ENCODE measurements around the gene KRT32.

Gene KRT32

GRCh38 chr17:41490000-41490990 is 23.1 kb upstream of the KRT32 start:
- Histone ChIP-seq H3K9ac (ENCODE audit: low read length) (no peak overlapping the region), H3K4me1 (ENCODE audit: insufficient read depth, low read length) (no peaks in the 10 kb centered on the region), H3K4me3 (ENCODE audit: low read depth in 1 of 2, low read length in 2 of 2) (no peak overlapping the region), H3K27ac (ENCODE audit: low read depth, low read length) (no peak overlapping the region), H3K27me3 (ENCODE audit: control insufficient read depth in 1 of 2, insufficient read depth in 2 of 2, low read length in 2 of 2) (no peaks in the 10 kb centered on the region), H3K36me3 (ENCODE audit: insufficient read depth, low read length) (no peaks in the 10 kb centered on the region), H3K9me3 (ENCODE audit: low read length) (no peaks in the 10 kb centered on the region)

DNA sequence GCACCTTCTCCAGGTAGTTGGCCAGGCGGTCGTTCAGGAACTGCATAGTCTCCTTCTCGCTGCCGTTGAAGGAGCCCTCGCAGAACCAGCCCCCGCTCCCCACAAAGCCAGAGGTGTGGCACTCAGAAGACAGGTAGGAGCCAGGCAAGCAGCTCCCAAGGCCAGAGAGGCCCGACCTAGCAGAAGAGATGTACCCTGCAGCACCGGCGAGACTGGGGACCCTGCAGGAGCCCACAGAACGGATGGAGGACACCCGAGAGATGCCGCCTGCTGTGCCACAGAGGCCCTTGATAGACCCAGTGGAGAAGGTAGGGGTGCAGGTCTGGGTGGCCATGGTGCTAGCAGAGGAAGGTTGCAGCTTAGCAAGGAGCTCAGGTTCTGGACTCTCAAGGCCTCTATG is 22.3 kb upstream of the KRT32 start, which contains the start of gene KRT36:
TSS of gene KRT36 (minus strand) at position 380 of the 400 bp plus-strand sequence. CDS start at position 334, 46 bp downstream.
- Histone ChIP-seq H3K36me3 (ENCODE audit: insufficient read depth, low read length) (no peaks in the 10 kb centered on the region), H3K4me3 (ENCODE audit: low read depth in 1 of 2, low read length in 2 of 2) (no peak within 1 kb of the TSS), H3K27ac (ENCODE audit: low read depth, low read length) (no peak within 1 kb of the TSS), H3K9me3 (ENCODE audit: low read length) (no peaks in the 10 kb centered on the region), H3K9ac (ENCODE audit: low read length) (no peak within 1 kb of the TSS), H3K4me1 (ENCODE audit: insufficient read depth, low read length) (no peaks in the 10 kb centered on the region), H3K27me3 (ENCODE audit: control insufficient read depth in 1 of 2, insufficient read depth in 2 of 2, low read length in 2 of 2) (no peaks in the 10 kb centered on the region)

- H3K27me3 ChIP-seq (ENCODE audit: control insufficient read depth in 1 of 2, insufficient read depth in 2 of 2, low read length in 2 of 2) = no peaks in the 10 kb centered on the region
- no peak overlapping the region for H3K27ac ChIP-seq (ENCODE audit: low read depth, low read length)
- no peaks in the 10 kb centered on the region for H3K9me3 ChIP-seq (ENCODE audit: low read length)
- no peaks in the 10 kb centered on the region for H3K36me3 ChIP-seq (ENCODE audit: insufficient read depth, low read length)
- H3K4me3 ChIP-seq (ENCODE audit: low read depth in 1 of 2, low read length in 2 of 2) = no peak overlapping the region
- no peaks in the 10 kb centered on the region for H3K4me1 ChIP-seq (ENCODE audit: insufficient read depth, low read length)
- H3K9ac ChIP-seq (ENCODE audit: low read length) = no peak overlapping the region
Observed at GRCh38 chr17:41486809-41487530, 19.8 kb upstream of the KRT32 start.

- H3K36me3 ChIP-seq (ENCODE audit: insufficient read depth, low read length) = no peaks in the 10 kb centered on the region
- H3K4me1 ChIP-seq (ENCODE audit: insufficient read depth, low read length) = no peaks in the 10 kb centered on the region
- no peak overlapping the region for H3K9ac ChIP-seq (ENCODE audit: low read length)
- H3K9me3 ChIP-seq (ENCODE audit: low read length) = no peaks in the 10 kb centered on the region
- H3K27ac ChIP-seq (ENCODE audit: low read depth, low read length) = no peak overlapping the region
- no peak overlapping the region for H3K4me3 ChIP-seq (ENCODE audit: low read depth in 1 of 2, low read length in 2 of 2)
- H3K27me3 ChIP-seq (ENCODE audit: control insufficient read depth in 1 of 2, insufficient read depth in 2 of 2, low read length in 2 of 2) = no peaks in the 10 kb centered on the region
Observed at GRCh38 chr17:41486316-41486715, 19.1 kb upstream of the KRT32 start.

DNA sequence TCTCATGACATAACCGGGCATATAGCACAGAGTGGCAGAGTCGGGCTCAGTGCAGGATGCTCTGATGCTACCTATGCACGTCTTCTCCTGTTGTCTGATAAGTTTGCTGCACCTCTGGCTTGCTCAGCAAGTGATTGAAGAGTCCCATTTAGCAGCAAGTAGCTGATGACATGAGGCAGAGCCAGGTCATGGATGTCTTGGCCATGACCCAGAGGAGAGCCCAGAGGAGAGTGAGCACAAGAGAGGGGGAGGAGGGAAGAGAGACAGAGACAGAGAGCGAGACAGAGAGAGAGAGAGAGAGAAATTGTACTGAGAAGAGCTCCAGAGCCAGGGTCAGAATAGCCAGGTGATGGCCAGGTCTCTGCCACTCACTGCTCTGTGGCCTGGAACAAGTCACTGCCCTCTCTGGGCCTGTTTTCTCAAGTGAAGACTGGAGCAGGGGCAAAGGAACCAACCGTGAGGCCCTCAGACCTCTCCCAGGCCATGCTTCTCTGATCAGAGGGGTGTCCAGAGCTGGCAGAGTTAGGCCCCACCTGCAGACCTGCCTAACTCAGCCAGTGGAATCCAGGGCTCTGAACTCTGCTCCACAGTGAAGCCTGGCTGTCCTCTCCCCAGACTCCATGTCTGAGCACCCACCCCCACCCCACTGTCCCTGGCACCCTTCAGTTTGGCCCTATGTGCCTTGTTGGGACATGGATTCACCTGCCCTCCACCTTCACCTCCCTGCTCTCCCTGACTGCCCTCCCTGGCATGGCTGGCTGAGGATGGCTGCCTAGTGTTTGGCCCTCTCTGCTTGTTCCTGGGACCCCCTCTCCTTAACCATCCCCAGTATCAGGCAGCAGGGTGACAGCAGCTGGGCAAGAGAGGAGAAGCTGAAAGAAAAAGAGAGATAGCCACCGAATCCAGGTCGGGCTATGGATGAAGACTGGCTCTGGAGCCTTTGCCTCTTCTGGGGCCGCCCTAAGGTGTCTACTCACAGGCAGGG is 18.0 kb upstream of the KRT32 start:
- Histone ChIP-seq H3K27ac (ENCODE audit: low read depth, low read length) (no peak overlapping the region), H3K36me3 (ENCODE audit: insufficient read depth, low read length) (no peaks in the 10 kb centered on the region)

GRCh38 chr17:41483991-41484826 is 17.0 kb upstream of the KRT32 start:
- Histone ChIP-seq H3K4me3 (ENCODE audit: low read depth in 1 of 2, low read length in 2 of 2) (no peak overlapping the region), H3K27ac (ENCODE audit: low read depth, low read length) (no peak overlapping the region), H3K27me3 (ENCODE audit: control insufficient read depth in 1 of 2, insufficient read depth in 2 of 2, low read length in 2 of 2) (no peaks in the 10 kb centered on the region), H3K9ac (ENCODE audit: low read length) (no peak overlapping the region), H3K36me3 (ENCODE audit: insufficient read depth, low read length) (no peaks in the 10 kb centered on the region), H3K4me1 (ENCODE audit: insufficient read depth, low read length) (no peaks in the 10 kb centered on the region), H3K9me3 (ENCODE audit: low read length) (no peaks in the 10 kb centered on the region)

More for the DNA sequence above, 18.0 kb upstream of the KRT32 start:
- no peaks in the 10 kb centered on the region for H3K9me3 ChIP-seq (ENCODE audit: low read length)
- H3K4me3 ChIP-seq (ENCODE audit: low read depth in 1 of 2, low read length in 2 of 2) = no peak overlapping the region
- no peaks in the 10 kb centered on the region for H3K4me1 ChIP-seq (ENCODE audit: insufficient read depth, low read length)
- no peak overlapping the region for H3K9ac ChIP-seq (ENCODE audit: low read length)
- H3K27me3 ChIP-seq (ENCODE audit: control insufficient read depth in 1 of 2, insufficient read depth in 2 of 2, low read length in 2 of 2) = no peaks in the 10 kb centered on the region

DNA sequence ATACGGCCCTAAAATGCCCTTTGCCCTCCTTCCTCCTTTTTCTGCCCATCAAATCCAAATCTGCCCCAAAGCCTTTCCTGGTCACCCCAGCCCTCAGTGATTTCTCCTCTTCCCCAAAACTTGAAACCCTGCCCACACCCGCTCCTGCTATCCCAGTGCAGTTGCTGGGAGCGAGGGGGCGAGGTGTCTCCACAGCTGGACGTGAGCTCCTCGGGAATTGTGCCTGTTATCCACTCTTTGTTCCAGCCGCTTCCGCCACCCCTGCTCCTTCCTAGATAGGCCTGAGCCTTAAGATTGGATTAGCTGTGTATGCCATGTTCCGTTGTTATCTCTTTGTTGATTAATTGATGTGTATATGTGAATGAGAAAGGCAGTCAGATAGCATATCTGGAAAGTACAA is 16.3 kb upstream of the KRT32 start:
- H3K9me3 ChIP-seq (ENCODE audit: low read length) = no peaks in the 10 kb centered on the region
- H3K4me1 ChIP-seq (ENCODE audit: insufficient read depth, low read length) = no peaks in the 10 kb centered on the region
- H3K27ac ChIP-seq (ENCODE audit: low read depth, low read length) = no peak overlapping the region
- H3K27me3 ChIP-seq (ENCODE audit: control insufficient read depth in 1 of 2, insufficient read depth in 2 of 2, low read length in 2 of 2) = no peaks in the 10 kb centered on the region
- no peak overlapping the region for H3K4me3 ChIP-seq (ENCODE audit: low read depth in 1 of 2, low read length in 2 of 2)
- no peak overlapping the region for H3K9ac ChIP-seq (ENCODE audit: low read length)
- no peaks in the 10 kb centered on the region for H3K36me3 ChIP-seq (ENCODE audit: insufficient read depth, low read length)

- Histone ChIP-seq H3K4me3 (ENCODE audit: low read depth in 1 of 2, low read length in 2 of 2) (no peak within 1 kb of the TSS), H3K9me3 (ENCODE audit: low read length) (no peaks in the 10 kb centered on the region), H3K9ac (ENCODE audit: low read length) (no peak within 1 kb of the TSS), H3K36me3 (ENCODE audit: insufficient read depth, low read length) (no peaks in the 10 kb centered on the region), H3K27ac (ENCODE audit: low read depth, low read length) (no peak within 1 kb of the TSS), H3K4me1 (ENCODE audit: insufficient read depth, low read length) (no peaks in the 10 kb centered on the region), H3K27me3 (ENCODE audit: control insufficient read depth in 1 of 2, insufficient read depth in 2 of 2, low read length in 2 of 2) (no peaks in the 10 kb centered on the region)
Observed at GRCh38 chr17:41481036-41481435, 13.8 kb upstream of the KRT32 start, which contains the start of gene KRT35. KRT35 (minus strand) TSS chr17:41481151; CDS start chr17:41481097, 54 bp downstream.

DNA sequence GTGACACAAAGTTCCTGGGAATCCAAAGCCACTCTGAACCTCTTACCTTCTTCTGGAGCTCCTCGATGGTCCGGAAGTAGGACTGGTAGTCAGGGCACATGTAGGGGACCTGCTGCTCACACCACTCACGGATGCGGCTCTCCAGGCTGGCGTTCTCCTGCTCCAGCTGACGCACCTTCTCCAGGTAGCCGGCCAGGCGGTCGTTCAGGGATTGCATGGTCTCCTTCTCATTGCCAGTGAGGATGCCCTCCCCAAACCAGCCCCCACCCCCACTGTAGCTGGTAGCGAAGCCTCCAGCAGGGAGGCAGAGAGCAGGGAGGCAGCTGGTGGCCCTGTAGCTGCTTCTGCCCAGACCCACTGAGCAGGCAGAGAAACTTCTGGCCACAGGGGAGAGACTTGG is 13.4 kb upstream of the KRT32 start:
- no peak overlapping the region for H3K27ac ChIP-seq (ENCODE audit: low read depth, low read length)
- no peaks in the 10 kb centered on the region for H3K27me3 ChIP-seq (ENCODE audit: control insufficient read depth in 1 of 2, insufficient read depth in 2 of 2, low read length in 2 of 2)
- no peaks in the 10 kb centered on the region for H3K9me3 ChIP-seq (ENCODE audit: low read length)
- no peaks in the 10 kb centered on the region for H3K4me1 ChIP-seq (ENCODE audit: insufficient read depth, low read length)
- H3K36me3 ChIP-seq (ENCODE audit: insufficient read depth, low read length) = no peaks in the 10 kb centered on the region
- H3K4me3 ChIP-seq (ENCODE audit: low read depth in 1 of 2, low read length in 2 of 2) = no peak overlapping the region
- H3K9ac ChIP-seq (ENCODE audit: low read length) = no peak overlapping the region

GRCh38 chr17:41480136-41480535 is 12.9 kb upstream of the KRT32 start:
- H3K27ac ChIP-seq (ENCODE audit: low read depth, low read length) = no peak overlapping the region
- no peaks in the 10 kb centered on the region for H3K27me3 ChIP-seq (ENCODE audit: control insufficient read depth in 1 of 2, insufficient read depth in 2 of 2, low read length in 2 of 2)
- no peak overlapping the region for H3K4me3 ChIP-seq (ENCODE audit: low read depth in 1 of 2, low read length in 2 of 2)
- H3K9me3 ChIP-seq (ENCODE audit: low read length) = no peaks in the 10 kb centered on the region
- H3K9ac ChIP-seq (ENCODE audit: low read length) = no peak overlapping the region
- H3K4me1 ChIP-seq (ENCODE audit: insufficient read depth, low read length) = no peaks in the 10 kb centered on the region
- no peaks in the 10 kb centered on the region for H3K36me3 ChIP-seq (ENCODE audit: insufficient read depth, low read length)
